ENCODE results near the gene ZNF425. TPM values are rescaled to one million over a fixed set of nuclear protein-coding genes. Genes with fewer than 3 reads are reported as not detected.

The ZNF425 gene
- total and polyA plus RNA-seq, 2 experiments from 2014 or later, result 4.3 to 5.0 TPM

DNA sequence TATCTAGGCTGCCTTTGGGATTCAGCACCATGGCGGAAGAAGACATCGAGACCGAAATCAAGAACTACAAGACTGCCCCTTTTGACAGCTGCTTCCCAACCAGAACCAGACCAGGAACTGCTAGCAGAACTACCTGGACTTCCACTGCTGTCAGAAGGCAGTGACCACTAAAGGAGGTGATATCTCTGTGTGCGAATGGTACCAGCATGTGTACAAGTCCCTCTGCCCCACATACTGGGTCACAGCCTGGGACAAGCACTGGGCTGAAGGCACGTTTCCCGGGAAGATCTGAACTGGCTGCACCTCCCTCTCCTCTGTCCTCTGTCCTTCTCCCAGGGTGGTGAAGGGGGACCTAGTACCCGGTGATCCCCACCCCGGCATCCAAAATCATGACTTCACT lies 72.2 kb downstream of the ZNF425 start:
- H3K4me1 ChIP-seq (ENCODE audit: insufficient read depth), result no peaks in the 10 kb centered on the region
- no peaks in the 10 kb centered on the region for H4K20me1 ChIP-seq (replicated peaks; ENCODE audit: insufficient read depth)
- TF ChIP-seq, protein P1, sequence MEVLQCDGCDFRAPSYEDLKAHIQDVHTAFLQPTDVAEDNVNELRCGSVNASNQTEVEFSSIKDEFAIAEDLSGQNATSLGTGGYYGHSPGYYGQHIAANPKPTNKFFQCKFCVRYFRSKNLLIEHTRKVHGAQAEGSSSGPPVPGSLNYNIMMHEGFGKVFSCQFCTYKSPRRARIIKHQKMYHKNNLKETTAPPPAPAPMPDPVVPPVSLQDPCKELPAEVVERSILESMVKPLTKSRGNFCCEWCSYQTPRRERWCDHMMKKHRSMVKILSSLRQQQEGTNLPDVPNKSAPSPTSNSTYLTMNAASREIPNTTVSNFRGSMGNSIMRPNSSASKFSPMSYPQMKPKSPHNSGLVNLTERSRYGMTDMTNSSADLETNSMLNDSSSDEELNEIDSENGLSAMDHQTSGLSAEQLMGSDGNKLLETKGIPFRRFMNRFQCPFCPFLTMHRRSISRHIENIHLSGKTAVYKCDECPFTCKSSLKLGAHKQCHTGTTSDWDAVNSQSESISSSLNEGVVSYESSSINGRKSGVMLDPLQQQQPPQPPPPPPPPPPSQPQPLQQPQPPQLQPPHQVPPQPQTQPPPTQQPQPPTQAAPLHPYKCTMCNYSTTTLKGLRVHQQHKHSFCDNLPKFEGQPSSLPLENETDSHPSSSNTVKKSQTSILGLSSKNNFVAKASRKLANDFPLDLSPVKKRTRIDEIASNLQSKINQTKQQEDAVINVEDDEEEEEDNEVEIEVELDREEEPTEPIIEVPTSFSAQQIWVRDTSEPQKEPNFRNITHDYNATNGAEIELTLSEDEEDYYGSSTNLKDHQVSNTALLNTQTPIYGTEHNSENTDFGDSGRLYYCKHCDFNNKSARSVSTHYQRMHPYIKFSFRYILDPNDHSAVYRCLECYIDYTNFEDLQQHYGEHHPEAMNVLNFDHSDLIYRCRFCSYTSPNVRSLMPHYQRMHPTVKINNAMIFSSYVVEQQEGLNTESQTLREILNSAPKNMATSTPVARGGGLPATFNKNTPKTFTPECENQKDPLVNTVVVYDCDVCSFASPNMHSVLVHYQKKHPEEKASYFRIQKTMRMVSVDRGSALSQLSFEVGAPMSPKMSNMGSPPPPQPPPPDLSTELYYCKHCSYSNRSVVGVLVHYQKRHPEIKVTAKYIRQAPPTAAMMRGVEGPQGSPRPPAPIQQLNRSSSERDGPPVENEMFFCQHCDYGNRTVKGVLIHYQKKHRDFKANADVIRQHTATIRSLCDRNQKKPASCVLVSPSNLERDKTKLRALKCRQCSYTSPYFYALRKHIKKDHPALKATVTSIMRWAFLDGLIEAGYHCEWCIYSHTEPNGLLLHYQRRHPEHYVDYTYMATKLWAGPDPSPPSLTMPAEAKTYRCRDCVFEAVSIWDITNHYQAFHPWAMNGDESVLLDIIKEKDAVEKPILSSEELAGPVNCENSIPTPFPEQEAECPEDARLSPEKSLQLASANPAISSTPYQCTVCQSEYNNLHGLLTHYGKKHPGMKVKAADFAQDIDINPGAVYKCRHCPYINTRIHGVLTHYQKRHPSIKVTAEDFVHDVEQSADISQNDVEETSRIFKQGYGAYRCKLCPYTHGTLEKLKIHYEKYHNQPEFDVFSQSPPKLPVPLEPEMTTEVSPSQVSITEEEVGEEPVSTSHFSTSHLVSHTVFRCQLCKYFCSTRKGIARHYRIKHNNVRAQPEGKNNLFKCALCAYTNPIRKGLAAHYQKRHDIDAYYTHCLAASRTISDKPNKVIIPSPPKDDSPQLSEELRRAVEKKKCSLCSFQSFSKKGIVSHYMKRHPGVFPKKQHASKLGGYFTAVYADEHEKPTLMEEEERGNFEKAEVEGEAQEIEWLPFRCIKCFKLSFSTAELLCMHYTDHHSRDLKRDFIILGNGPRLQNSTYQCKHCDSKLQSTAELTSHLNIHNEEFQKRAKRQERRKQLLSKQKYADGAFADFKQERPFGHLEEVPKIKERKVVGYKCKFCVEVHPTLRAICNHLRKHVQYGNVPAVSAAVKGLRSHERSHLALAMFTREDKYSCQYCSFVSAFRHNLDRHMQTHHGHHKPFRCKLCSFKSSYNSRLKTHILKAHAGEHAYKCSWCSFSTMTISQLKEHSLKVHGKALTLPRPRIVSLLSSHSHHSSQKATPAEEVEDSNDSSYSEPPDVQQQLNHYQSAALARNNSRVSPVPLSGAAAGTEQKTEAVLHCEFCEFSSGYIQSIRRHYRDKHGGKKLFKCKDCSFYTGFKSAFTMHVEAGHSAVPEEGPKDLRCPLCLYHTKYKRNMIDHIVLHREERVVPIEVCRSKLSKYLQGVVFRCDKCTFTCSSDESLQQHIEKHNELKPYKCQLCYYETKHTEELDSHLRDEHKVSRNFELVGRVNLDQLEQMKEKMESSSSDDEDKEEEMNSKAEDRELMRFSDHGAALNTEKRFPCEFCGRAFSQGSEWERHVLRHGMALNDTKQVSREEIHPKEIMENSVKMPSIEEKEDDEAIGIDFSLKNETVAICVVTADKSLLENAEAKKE (CRISPR knock-in tag; IDR thresholded peaks at IDR 0.05), result no peak
- TF ChIP-seq, protein P2, sequence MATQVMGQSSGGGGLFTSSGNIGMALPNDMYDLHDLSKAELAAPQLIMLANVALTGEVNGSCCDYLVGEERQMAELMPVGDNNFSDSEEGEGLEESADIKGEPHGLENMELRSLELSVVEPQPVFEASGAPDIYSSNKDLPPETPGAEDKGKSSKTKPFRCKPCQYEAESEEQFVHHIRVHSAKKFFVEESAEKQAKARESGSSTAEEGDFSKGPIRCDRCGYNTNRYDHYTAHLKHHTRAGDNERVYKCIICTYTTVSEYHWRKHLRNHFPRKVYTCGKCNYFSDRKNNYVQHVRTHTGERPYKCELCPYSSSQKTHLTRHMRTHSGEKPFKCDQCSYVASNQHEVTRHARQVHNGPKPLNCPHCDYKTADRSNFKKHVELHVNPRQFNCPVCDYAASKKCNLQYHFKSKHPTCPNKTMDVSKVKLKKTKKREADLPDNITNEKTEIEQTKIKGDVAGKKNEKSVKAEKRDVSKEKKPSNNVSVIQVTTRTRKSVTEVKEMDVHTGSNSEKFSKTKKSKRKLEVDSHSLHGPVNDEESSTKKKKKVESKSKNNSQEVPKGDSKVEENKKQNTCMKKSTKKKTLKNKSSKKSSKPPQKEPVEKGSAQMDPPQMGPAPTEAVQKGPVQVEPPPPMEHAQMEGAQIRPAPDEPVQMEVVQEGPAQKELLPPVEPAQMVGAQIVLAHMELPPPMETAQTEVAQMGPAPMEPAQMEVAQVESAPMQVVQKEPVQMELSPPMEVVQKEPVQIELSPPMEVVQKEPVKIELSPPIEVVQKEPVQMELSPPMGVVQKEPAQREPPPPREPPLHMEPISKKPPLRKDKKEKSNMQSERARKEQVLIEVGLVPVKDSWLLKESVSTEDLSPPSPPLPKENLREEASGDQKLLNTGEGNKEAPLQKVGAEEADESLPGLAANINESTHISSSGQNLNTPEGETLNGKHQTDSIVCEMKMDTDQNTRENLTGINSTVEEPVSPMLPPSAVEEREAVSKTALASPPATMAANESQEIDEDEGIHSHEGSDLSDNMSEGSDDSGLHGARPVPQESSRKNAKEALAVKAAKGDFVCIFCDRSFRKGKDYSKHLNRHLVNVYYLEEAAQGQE (IDR thresholded peaks at IDR 0.05; ENCODE audit: unreplicated experiment), result no peak
- TF ChIP-seq ZNF114 (CRISPR knock-in tag; IDR thresholded peaks at IDR 0.05) (no peak), POLR2AphosphoS5 (IDR thresholded peaks at IDR 0.05; ENCODE audit: low read depth) (no peak), JUNB (IDR thresholded peaks at IDR 0.05; ENCODE audit: unreplicated experiment) (no peak), EZH2phosphoT487 (IDR thresholded peaks at IDR 0.05; ENCODE audit: unreplicated experiment) (no peak), ZNF331 (CRISPR knock-in tag; IDR thresholded peaks at IDR 0.05; ENCODE audit: low read depth) (no peak)
- TF ChIP-seq, protein P3, sequence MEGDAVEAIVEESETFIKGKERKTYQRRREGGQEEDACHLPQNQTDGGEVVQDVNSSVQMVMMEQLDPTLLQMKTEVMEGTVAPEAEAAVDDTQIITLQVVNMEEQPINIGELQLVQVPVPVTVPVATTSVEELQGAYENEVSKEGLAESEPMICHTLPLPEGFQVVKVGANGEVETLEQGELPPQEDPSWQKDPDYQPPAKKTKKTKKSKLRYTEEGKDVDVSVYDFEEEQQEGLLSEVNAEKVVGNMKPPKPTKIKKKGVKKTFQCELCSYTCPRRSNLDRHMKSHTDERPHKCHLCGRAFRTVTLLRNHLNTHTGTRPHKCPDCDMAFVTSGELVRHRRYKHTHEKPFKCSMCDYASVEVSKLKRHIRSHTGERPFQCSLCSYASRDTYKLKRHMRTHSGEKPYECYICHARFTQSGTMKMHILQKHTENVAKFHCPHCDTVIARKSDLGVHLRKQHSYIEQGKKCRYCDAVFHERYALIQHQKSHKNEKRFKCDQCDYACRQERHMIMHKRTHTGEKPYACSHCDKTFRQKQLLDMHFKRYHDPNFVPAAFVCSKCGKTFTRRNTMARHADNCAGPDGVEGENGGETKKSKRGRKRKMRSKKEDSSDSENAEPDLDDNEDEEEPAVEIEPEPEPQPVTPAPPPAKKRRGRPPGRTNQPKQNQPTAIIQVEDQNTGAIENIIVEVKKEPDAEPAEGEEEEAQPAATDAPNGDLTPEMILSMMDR (conservative IDR thresholded peaks at IDR 0.05; ENCODE audit: low read depth in 2 of 2), result no peak
- no peaks in the 10 kb centered on the region for H3K9me2 ChIP-seq (ENCODE audit: insufficient read depth)
- Mint-ChIP-seq H3K4me3 (no peak overlapping the region), H3K27me3 (ENCODE audit: insufficient read depth, low read depth, poor library complexity) (peaks cover 7% of the 10 kb centered on the region), H3K27ac (no peak overlapping the region), H3K9me3 (no peaks in the 10 kb centered on the region), H3K36me3 (ENCODE audit: low read depth) (no peaks in the 10 kb centered on the region), H3K4me1 (no peaks in the 10 kb centered on the region)
- DNase-seq (ENCODE audit: low spot score), result no peak
- H3K4me3 ChIP-seq, result no peak overlapping the region
- ATAC-seq, result no peak
- H3K79me2 ChIP-seq (replicated peaks; ENCODE audit: insufficient read depth), result no peaks in the 10 kb centered on the region
- H2AFZ ChIP-seq, result no peak overlapping the region
- H3K4me2 ChIP-seq, result no peak overlapping the region
- H3K36me3 ChIP-seq (ENCODE audit: insufficient read depth), result no peaks in the 10 kb centered on the region
- no peak overlapping the region for H3K27ac ChIP-seq (ENCODE audit: low read depth)
- H3K27me3 ChIP-seq (ENCODE audit: insufficient read depth), result no peaks in the 10 kb centered on the region
- H3F3A ChIP-seq (replicated peaks; ENCODE audit: low read depth), result no peaks in the 10 kb centered on the region

Data from GM23338 (cell line).